ENCODE results near the gene DNAJC8. TPM values are rescaled to one million over a fixed set of nuclear protein-coding genes. Genes with fewer than 3 reads are reported as not detected.

Gene DNAJC8
- 97.1 and 122 TPM in 2 replicates for polyA plus RNA-seq (2014; cell fraction: cytosol; rRNA removed)
- polyA plus RNA-seq (2014; cell fraction: nucleus; rRNA removed) = 91.4 and 99.0 TPM in 2 replicates

GRCh38 chr1:28232558-28233263 is at the start of gene DNAJC8:
DNAJC8 (minus strand) TSS chr1:28233029; CDS start chr1:28232998, 31 bp downstream.
- DNase-seq (ENCODE audit: low spot score) = peak; percentile 90

DNA sequence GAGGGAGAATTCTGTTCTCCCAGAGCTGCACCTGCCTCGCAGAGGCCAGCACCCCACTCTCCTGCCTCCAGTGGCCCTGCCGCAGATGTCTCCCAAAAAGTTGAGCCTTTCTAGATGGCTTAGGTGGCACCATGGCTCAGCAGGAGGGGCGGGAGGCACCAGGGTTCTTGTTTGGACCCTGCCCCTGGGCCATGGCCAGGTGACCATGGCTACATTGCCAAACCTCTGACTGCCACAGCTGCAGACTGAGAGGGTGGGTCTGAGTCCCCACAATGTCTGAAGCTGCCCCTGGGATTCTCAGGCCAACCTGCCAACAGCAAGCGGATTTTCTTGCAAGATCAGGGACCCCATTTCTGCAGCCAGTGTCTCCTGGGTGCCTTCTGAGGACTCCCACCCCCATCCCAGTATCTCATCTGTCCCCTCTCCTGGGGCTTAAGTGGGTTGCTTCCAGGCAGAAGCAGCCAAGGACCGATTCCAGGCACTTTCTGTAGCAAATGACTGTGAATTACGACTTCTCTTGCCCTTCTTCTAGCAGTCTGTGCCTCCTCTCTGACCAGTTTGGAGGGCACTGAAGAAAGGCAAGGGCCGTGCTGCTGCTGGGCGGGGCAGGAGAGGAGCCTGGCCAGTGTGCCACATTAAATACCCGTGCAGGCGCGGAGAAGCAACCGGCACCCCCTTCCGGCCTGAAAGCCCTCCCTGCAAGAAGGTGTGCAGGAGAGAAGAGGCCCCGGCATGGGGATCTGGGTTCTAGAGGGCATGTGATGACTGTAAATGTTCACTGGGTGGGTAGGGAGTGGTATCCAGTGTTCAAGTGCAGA is 49.0 kb upstream of the DNAJC8 start:
- no peak for DNase-seq (ENCODE audit: low spot score)

DNA sequence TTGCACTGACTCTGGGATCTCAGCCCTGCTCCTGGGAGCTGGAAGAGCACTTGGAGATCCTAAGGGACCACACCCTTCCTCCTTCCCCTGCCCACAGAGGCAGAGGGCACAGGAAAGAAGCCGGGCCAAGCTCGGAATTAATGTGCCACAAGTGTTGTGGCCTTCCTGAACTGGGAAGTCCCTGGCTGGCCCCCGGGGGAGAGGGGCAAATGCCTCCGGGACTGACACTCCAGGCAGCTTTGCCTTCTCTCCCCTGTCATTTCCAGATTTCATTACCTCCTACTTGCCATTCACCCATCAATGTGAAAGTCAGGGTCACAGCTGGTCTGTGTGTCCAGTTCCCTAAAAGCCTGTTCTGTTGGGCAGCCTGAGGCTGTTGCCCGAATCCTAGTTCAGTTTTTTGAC is 48.1 kb upstream of the DNAJC8 start:
- DNase-seq (ENCODE audit: low spot score) = no peak

- no peak for DNase-seq (ENCODE audit: low spot score)
Measured at GRCh38 chr1:28280501-28280900, 47.7 kb upstream of the DNAJC8 start.

GRCh38 chr1:28279721-28280120 is 46.9 kb upstream of the DNAJC8 start:
- DNase-seq (ENCODE audit: low spot score) = no peak

DNA sequence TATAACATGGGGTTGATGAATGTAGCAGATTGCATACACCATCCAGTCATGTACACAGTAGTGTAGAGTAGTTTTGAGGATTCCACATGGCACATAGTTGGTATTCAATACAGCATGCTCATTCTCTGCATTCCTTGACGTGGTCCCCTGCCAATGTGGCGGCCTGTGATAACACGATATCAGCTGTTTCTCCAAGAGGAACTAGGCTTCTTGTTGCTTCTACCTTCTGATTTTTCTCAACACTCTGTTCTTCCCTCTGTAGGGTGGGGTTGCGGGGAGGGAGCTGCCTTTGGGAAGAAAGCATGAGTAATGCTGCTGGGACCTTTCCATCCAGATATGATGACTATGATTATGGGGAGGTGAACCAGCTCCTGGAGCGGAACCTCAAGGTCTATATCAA is 45.9 kb upstream of the DNAJC8 start:
- DNase-seq (ENCODE audit: low spot score) = no peak

DNA sequence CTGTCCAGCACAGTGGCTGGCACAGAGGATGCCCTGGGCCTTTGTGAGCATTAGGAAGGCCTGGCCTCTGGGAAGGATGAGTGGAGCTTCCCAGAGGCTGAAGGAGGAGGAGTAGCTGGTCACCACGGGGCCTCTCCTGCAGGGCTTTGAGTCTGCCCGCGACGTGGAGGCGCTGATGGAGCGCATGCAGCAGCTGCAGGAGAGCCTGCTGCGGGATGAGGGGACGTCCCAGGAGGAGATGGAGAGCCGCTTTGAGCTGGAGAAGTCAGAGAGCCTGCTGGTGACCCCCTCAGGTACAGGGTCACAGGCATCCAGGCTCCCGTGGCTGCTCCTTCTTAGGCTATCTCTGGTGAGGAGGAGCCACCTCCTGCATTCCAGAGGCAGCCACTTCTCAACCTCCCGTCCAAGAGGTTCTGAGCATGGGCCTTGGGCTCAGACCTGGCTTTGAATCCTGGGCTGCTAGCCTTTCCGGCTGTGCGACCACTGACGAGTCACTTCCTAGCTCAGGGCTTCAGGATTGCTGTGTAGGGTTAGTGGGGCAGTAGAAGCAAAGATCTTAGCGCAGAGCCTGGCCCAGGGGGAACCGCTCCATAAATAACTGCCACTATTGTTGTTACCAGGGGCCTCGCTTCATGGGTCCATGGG is 40.5 kb upstream of the DNAJC8 start:
- no peak for DNase-seq (ENCODE audit: low spot score)

- DNase-seq (ENCODE audit: low spot score) = no peak
Measured at GRCh38 chr1:28272215-28272852, 39.5 kb upstream of the DNAJC8 start.

- DNase-seq (ENCODE audit: low spot score) = no peak
Measured at GRCh38 chr1:28269529-28269928, 36.7 kb upstream of the DNAJC8 start.

DNA sequence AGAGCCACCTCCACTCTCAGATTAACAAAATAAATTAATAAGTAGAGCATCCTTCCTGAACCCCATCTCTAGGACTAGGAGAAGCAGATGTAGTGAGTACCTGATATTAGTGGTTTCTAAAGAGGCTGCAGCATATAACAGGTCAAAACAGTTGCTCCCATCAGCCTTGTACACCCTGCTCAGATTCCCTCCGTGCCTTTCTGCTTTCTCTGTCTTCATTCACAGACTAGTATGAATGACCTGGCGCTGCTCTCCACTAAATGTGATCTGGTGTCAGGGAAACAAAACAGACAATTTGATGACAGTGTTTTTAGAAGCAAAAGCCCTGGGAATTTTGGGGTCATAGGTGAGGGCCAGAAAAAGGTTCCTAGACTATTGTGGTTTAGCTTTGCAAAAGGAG is 34.8 kb upstream of the DNAJC8 start:
- no peak for DNase-seq (ENCODE audit: low spot score)

DNA sequence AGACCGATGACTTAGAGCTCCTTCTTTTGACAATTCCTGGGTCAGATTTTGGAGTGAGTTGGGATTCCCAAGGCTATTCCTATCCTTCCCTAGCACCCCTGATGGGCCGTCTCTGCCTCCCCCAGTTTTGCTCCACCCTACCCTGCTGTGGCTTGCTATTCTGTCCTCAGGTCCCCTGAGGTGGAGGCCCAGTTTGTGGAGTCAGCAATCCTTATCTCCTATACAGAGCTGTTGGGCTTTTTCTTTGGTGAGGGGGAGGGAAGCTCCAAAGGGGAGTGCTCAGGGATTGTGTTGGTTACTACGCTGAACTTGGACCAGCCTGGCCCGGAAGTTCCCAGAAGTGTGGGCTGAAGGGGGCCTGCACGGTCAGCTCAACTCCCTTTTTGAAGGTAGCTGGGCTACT is 34.1 kb upstream of the DNAJC8 start:
- DNase-seq (ENCODE audit: low spot score) = no peak

- no peak for DNase-seq (ENCODE audit: low spot score)
Measured at GRCh38 chr1:28265577-28265976, 32.7 kb upstream of the DNAJC8 start.

GRCh38 chr1:28264897-28265296 is 32.1 kb upstream of the DNAJC8 start:
- no peak for DNase-seq (ENCODE audit: low spot score)

DNA sequence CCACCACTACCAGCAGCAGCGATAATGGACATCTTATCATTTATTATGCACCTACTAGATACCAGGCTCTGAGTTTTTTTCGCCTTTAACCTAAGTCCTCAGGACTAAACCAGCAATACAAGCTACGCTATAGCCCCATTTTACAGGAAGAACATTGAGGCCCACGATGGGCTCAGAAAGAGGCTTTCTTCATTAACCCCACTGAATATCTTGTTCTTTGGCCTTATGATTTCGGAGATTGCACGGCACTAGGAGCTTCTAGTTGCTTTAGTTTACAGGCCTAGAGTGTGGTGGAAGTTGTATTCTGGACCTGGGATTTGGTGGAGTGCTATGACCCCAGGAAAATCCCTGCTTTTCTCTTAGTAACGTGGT is 28.0 kb upstream of the DNAJC8 start:
- DNase-seq (ENCODE audit: low spot score) = no peak

- DNase-seq (ENCODE audit: low spot score) = peak; percentile 81
Measured at GRCh38 chr1:28259934-28260802, 27.3 kb upstream of the DNAJC8 start.

GRCh38 chr1:28259252-28259933 is 26.6 kb upstream of the DNAJC8 start, which contains the start of gene SESN2:
SESN2 (plus strand) TSS chr1:28259518; CDS start chr1:28259848, 330 bp downstream.
- DNase-seq (ENCODE audit: low spot score) = peak; percentile 96

- no peak for DNase-seq (ENCODE audit: low spot score)
Measured at GRCh38 chr1:28258628-28259251, 25.9 kb upstream of the DNAJC8 start.

DNA sequence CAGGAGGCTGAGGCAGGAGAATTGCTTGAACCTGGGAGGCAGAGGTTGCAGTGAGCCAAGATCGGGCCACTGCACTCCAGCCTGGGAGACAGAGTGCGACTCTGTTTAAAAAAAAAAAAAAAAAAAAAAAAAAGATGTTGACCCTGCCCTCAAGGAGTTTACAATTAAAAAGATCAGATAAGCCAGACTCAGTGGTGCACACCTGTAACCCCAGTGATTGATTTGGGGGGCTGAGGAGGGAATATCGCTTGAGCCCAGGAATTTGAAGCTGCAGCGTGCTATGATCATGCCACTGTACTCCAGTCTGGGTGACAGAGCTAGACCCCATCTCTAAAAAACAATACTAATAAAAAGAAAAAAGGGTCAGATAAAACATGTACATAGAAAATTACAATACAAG is 24.9 kb upstream of the DNAJC8 start:
- no peak for DNase-seq (ENCODE audit: low spot score)

GRCh38 chr1:28256197-28256827 is 23.5 kb upstream of the DNAJC8 start:
- no peak for DNase-seq (ENCODE audit: low spot score)

Measured in SK-N-DZ (cell line).